HTR-8/SVneo (cell line): ENCODE results near the gene FUOM.

Experiments
- DNase-seq: peaks from one replicate; pipeline ENCODE4 v3.0.0; 2011; ENCODE audit warnings: low spot score, mixed read lengths; ENCODE audit not compliant: insufficient read length
- FAIRE-seq: peaks from 2 replicates; lab custom pipeline; 2011; peaks lifted over from hg19 to GRCh38; lab: Jason Lieb, UNC

The FUOM gene

DNA sequence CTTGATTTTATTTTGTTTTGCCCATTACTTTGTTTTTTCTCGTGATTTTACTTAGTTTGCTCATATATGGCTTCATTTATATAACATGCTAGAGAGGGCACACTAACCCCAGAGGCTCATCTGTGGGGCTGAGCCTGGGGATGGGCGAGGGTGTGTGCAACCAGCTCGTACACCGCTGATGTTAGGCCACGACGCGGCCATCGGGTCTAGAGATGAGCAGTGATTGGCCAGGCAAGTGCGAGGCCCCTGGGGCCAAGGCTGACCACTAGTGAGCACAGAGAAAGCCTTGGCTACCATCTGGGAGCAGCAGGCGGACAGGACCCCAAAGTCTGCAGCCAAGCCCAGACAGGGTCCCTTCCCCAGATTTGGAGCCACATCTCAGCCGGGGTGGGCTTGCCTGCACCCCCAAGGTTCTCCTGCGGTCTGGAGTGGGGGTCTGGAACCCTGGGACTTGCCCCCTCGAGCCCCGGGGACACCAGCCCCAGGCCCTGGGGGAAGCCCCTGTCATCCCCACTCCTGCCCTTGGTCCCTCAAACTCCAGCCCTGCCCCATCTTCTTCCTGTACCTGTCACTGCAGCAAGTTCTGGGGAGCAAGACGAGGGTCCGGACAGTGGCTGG lies 3.7 kb downstream of the FUOM start:
- DNase-seq (no peak), FAIRE-seq (no peak)

DNA sequence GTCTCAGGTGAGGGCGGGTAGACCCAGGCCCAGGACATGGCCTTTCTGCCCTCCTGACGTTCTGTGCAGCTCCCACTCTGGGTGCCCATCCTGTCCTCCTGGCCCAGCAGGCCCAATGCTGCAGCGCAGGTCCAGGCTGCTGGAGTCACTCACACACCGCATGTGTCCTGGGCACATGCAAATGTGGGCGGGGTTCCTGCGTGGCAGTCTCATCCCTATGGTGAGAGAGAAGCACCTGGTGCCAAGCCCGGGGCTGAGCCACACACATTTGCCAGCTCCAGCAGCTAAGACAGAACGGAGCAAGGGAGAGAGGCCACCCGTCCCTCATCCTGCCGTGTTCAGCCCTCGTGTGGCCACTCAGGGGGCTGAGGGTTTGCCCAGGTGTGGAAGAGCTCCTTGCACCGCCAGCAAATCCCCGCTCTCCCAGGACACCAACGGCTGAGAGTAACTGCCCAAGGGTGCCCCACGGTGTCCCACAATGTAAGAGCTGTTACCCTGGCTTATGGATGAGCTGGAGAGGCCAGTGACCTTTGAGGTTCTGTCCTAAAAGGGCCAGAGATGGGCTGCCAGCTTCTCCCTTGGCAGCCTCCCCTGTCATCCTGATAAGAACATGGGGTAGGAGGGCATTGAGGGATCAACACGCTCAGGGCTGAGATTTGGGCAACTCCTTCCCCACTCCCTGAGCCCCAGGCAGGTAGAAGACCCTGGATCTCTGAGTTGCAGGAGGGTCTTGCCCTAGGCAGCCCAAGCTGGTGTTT lies 4.4 kb downstream of the FUOM start:
- no peak for FAIRE-seq

DNA sequence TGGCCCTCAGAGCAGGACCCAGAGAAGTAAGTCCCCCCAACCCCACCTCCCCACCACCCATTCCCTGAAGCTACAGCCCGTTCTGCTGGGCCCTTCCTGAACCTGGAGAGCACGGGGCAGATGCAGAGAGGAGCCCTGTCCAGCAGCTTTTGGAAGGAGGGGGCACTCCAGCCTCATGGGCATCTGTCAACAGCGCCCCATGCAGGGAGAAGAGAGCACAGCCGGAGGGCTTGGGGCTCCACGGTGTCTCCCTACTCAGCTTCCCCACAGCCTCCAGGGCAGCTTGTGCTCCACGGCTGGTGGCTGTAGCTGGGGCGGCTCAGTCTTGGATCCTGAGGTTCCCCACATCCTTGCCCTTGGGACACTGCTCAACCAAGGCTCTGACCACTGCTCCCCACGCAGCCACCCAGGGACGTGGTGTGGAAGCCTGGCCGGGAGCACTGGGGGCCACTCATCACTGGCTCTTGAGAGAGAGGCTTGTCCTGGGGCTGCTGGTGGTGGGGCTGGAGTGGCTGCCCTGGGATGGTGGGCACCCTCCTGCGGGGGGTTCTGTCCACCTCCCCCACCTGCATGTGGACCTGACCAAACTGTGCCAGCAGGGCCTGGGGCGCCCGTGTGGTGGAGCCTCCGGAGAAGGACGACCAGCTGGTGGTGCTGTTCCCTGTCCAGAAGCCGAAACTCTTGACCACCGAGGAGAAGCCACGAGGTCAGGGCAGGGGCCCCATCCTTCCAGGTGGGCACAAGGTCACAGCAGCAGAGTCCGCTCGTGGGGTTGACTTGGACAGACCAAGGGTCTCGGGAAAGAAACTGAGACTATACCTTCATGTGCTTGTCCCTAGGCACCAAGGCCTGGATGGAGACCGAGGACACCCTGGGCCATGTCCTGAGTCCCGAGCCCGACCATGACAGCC lies 6.2 kb downstream of the FUOM start:
- no peak for DNase-seq
- no peak for FAIRE-seq

More for the DNA sequence above, 4.4 kb downstream of the FUOM start:
- no peak for DNase-seq

DNA sequence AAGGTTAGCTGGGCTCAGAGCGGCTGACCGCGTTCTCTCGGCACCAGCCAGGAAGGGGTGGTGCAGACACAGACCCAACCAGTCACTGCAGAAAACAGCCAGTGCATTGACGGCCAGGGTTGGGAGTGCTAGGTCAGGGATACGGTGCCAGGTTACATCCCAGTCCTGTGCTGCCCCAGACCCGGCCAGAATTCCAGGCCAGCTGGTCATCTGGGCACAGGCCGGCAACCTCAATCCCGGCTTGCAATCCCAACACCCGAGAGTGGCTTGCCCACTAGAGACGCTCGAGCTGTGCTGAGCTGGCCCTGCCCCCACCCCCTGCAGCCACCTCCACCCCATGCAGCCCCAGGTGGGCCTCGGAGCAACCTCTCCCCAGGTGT lies 6.9 kb downstream of the FUOM start:
- no peak for FAIRE-seq
- no peak for DNase-seq

DNA sequence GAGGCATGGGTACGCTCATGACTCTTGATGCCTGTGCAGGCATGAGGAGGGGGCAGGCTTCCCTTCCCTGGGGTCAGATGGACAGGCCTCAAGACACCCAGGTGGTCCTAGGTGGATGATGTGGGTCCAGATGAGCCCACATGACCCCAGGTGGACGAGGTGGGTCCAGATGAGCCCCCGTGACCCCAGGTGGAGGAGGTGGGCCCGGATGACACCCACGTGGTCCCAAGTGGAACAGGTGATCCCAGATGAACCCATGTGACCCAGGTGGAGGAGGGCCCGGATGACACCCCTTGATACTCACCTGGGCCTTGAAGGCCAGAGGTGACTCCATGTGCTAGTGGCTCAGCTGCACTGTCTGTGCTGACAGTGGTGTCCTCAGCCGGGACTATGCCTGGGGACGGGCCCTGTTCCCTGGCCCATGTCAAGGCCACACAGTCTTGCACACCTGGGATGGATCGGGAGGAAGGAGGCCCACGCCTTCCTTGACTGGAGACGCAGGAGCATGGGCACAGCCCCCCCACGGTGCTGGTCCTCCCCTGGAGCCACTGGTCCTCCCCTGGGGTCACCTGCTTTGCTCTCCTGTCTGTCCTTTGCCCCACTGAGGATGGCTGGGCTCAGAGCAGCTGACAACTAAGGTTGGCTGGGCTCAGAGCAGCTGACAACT lies 7.4 kb downstream of the FUOM start:
- no peak for FAIRE-seq
- no peak for DNase-seq

DNA sequence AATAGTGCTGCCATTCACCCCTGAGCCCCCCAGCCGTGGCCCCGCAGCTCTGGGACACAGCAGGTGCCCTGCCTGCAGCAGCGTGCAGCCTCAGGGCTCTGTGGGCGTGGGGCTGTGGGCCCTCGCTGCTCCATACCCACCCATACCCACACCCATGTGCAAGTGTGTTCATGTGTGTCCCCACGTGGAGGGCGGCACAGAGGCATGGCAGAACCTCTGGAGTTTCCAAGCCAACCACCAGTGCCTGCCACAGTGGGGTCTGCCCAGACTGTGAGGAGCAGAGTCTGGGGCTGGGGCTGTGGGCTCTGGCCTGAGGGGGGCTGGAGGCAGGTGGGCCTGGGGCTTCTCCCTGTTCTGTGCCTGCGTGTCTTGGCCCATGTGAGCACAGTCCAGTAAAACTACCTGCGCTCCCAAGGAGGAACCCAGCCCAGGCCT lies 8.2 kb downstream of the FUOM start:
- no peak for FAIRE-seq
- DNase-seq = no peak

DNA sequence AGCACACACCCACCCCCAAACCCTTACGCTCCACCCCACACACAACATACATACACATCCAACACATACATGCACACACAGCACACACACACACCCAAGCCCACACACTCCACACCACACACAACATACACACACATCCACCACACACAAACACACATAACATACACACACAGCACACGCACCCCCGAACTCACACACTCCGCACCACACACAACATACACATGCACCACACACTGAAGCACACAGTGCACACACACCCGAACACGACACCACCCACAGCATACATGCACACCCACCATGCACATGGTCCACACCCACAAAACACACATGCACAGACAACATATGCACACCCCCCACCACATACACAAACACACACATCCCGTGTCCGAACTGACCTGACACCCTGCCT lies 8.7 kb downstream of the FUOM start:
- FAIRE-seq (peak; percentile 66), DNase-seq (no peak)

DNA sequence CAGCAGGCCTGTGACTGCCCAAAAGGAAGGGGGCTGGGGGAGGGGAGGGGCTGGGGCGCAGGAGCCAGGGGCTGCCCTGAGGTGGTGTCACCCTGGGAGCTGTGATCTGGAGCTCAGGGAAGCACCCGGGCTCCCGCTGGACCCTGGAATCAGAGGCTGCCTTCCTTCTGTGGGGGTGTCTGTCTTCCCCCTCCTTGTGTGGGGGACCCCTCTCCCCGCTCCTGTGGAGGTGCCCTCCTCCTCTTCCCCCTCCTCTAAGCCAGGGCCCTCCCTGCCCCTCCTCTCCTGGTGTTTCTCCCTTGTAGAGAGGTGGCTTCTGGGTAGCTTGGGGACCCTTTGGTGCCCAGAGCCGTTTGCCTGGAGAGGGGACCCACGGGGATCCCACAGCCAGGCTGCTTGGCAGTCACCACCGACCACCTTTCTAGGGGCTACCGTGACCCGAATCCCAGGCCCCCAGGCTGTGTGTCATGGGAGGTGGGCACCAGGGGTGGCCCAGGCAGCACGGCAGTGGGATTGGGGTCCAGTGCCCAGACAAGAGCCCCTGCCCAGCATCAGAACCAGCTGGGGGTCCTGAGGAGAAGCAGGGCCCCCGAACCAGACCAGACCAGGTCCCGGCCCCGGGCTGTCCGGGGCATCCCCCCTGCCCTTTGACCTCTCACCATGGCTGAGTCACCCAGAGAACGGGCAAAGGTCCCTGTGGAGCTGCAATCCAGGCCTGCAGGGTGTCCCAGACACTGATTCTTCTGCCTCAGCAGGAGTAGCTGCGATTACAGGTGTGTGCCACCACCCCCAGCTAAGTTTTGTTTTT lies 9.9 kb downstream of the FUOM start:
- no peak for FAIRE-seq
- no peak for DNase-seq

DNA sequence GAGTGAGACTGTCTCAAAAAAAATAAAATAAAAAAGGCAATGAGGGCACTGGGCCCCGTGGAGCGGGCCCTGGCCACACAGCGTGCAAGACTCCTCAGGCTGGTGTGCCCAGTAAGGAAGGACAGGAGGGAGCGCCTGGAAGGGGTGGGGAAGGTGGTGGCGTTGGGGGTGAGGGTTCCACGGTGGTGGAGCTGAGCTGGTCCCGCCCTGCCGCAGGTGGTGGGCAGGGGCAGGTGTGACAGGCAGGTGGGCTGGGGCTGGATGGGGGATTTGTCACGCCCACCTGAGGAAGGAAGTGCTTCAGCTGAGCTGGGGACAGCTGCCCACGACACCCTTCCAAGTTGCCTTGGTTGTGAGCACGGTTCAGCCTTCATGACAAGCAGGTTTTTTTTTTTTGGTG lies 11.4 kb downstream of the FUOM start:
- FAIRE-seq (no peak), DNase-seq (no peak)

DNA sequence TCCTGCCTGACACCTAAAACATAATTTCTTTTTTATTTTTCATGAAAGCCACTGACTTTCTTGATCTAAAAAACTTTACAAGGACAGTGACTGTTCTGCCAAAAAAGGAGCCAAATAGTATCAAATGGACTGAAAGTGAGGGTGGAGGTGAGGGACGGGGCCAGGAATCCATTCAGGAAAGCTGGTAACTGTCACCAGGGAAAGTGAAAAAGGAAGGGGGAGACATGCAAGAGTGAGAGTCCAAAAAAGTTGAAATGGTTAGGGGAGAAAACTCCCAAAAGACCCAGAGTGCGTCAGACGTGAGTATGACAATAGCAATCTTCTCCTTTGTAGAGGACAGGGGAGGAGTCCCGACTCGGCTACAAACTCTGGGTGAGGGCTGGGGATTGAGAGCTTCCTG lies 13.6 kb downstream of the FUOM start:
- FAIRE-seq (no peak), DNase-seq (no peak)

DNA sequence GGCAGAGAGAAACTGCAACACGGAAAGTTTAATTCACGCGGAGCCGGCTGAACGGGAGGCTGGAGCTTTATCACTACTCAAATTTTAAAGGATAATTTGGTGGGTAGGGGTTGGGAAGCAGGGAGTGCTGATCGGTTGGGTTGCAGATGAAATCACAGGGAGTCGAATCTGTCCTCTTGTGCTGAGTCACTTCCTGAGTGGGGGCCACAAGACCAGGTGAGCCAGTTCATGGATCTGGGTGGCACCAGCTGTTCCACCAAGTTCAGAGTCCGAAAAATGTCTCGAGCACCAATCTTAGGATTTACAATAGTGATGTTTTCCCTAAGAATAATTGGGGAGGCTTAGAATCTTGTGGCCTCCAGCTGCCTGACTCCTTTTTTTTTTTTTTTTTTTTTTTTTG lies 14.3 kb downstream of the FUOM start:
- FAIRE-seq = no peak

DNA sequence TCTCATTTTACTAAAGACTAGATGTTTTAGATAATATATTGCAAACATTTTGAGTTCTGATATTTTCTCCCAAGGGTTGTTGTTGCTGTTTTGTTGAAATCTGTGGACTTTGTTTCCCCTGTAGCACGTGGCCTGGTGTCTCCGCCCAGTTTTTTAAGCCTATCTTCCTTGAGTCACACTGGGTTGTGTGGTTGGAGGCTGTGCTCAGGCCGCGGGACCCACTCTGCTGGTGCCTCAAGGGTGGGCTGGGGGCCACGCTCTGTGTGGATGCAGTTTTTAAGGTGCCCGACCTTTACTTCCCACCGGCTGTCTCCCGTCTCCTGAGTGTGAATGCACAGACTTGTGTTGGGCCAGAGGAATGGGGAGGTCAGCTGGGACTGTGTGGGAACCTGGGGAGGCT lies 14.9 kb downstream of the FUOM start:
- DNase-seq = no peak
- no peak for FAIRE-seq

More for the DNA sequence above, 14.3 kb downstream of the FUOM start:
- no peak for DNase-seq

DNA sequence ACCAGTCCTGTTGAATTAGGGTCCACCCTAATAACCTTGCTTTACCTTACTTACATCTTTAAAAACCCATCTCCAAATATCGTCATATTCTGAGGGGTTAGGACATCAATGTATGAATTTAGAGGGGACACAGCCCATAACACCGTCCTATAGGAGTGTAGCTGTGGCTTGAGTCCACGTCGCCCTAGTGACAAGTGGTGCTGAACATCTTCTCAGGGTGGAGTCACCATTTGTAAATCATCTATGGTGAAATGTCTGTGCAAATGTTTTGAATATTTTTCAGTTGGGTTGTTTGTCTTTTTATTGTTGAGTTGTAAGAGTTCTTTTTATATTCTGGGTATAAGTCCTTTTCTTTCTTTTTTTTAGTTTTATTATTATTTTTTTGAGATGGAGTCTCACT lies 15.8 kb downstream of the FUOM start:
- no peak for DNase-seq
- no peak for FAIRE-seq

DNA sequence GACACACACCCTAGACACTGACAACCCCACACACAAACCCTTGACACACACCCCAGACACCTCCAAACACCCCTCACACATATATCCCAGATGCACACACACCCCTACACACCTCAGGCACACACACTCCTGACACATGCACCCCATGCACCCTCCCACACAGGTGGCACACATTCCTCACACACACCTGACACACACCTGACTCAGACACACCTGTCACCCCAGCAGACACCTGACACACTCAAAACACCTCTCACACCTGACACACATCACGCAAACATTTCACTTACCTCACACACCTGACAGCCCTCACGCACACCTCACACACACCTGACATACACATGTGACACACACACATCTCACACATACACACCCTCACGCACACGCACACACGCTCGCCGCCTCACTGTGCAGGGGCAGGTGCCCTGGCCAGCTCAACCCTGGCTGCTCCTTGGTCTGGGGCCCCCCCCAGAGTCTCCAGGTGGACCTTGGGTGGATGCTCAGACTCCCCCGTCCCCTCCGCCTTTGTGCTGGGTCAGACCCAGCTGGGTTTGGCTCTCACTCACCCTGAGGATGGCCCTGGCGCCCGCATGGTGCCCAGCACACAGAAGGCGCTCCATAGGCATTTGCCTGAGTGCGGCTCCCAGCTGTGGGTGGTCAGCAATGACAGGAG lies 18.0 kb downstream of the FUOM start:
- DNase-seq (no peak), FAIRE-seq (peak; percentile 66)

DNA sequence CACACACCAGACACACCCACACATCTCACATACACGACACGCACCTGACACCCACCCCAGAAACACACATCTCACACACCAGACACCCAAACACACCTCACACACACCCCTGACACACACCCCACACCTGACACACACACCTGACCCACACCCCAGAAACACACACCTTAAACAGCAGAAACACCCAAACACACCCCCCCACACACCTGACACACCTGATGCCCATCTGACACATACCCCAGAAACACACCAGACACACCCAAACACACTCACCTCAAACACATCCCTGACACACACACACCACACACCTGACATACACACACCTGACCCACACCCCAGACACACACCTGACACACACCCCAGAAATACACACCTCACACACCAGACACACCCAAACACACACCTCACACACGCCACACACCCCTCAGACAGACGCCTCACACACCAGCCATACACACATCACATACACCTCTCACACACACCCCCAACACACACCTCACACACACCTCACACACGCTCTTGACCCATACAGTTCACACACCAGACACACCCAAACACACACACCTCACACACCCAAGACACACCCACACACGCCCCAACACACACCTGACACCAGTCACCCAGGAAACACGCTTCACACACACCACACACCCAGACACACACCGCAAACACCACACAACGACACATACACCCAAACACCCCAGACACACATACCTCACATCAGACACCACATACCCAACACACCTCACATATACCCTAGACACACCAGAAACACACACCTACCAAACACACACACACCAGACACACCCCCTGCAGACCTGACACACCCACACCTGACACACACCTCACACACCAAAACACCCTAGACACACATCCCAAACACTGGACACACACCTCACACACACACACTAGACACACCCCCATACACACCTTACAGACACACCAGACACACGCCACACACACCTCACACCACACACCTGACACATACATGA lies 19.4 kb downstream of the FUOM start:
- DNase-seq = no peak
- peak; percentile 86 for FAIRE-seq

DNA sequence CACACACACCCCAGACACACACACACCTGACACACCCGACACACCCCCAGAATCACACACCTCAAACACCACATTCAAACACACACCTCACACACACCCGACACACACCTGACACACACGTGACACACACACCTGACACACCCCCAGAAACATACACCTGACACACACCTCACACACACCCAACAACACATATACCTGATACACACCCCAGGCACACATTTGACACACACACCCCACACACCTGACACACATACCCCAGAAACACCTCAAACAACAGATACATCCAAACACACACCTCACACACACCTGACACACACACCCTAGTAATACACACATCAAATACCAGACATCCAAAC lies 20.5 kb downstream of the FUOM start:
- FAIRE-seq (peak; percentile 68), DNase-seq (no peak)

DNA sequence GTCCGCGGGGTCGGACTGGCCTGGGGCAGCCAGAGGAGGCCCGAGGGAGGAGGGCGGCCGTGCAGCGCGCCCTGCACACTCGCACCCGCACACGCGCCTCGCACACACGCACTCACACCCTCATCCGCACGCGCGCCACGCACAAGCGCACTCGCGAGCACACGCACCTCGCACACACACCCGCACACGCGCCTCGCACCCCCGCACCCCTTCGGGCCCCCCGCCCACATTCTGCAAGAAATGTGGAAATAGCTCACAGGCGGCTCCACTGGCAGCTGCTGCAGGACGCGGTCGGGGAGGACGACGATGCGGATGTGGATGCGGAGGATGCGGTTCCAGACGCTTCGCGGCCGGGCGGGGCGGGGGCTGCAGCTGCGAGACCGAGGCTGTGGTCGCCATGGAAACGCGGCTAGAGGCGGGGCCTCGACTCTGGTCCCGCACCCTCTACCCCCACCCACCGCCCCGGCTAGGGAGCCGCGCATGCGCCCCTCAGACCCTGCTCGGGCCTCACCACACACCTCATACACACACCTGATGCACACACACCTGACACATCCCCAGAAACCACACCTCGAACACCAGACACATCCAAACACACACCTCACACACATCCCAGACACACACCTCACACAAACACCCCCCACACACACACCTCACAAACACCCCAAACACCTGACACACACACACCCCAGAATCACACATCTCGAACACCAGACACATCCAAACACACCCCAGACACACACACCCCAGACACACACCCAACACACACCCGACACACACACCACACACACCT lies 21.0 kb downstream of the FUOM start, which contains the start of gene CALY:
TSS of gene CALY (minus strand) at position 320 of the 793 bp plus-strand sequence. CDS start 7,907 bp downstream, outside the sequence.
- no peak for DNase-seq

More for the DNA sequence above, 21.0 kb downstream of the FUOM start, which contains the start of gene CALY:
- no peak for FAIRE-seq
